Lung (tissue), 12 donors: ENCODE data around the gene DPH1. TPM values are rescaled to one million over a fixed set of nuclear protein-coding genes. Genes with fewer than 3 reads are reported as not detected.
A peak's percentile ranks its signal among the peaks of the same experiment; 100 is the strongest.

Experiments
- ATAC-seq: fragments of 200-7000 bp; cut with Tn5 transposase; one replicate; pipeline ENCODE4 v1.9.1; 2020; ENCODE audit warnings: moderate number of reproducible peaks; ENCODE audit not compliant: insufficient read depth, low FRiP score
- DNase-seq, 3 donors: peaks; one replicate each; pipeline ENCODE4 v3.0.0-alpha.2; 2013 to 2017
- H3K27ac ChIP-seq, 2 donors: one replicate each; pipeline ENCODE4 v1.5.1; 2013; ENCODE audit warnings: mild to moderate bottlenecking in 2 of 2, moderate library complexity in 2 of 2, control low read depth in 1 of 2, inconsistent platforms in 1 of 2, low read depth in 1 of 2, low read length in 1 of 2
- H3K27me3 ChIP-seq, 3 donors: one replicate each; pipeline ENCODE4 v1.5.1; 2013; ENCODE audit warnings: low read length in 2 of 3; ENCODE audit not compliant: control insufficient read depth in 3 of 3, insufficient read depth in 3 of 3
- H3K36me3 ChIP-seq, 4 donors: one replicate each; pipeline ENCODE4 v1.5.1; 2013; ENCODE audit warnings: low read length in 4 of 4, mild to moderate bottlenecking in 1 of 4, moderate library complexity in 1 of 4; ENCODE audit not compliant: control insufficient read depth in 4 of 4, insufficient read depth in 4 of 4
- H3K4me1 ChIP-seq, 5 donors: one replicate each; pipeline ENCODE4 v1.5.1; 2013; ENCODE audit warnings: low read length in 5 of 5, mild to moderate bottlenecking in 2 of 5, moderate library complexity in 1 of 5; ENCODE audit not compliant: control insufficient read depth in 5 of 5, insufficient read depth in 5 of 5
- H3K4me3 ChIP-seq: one replicate; pipeline ENCODE4 v1.5.1; 2013; ENCODE audit warnings: mild to moderate bottlenecking, control low read depth, moderate library complexity
- H3K9ac ChIP-seq, 2 donors: one replicate each; pipeline ENCODE4 v1.5.1; 2013; ENCODE audit warnings: low read length in 2 of 2, control low read depth in 1 of 2; ENCODE audit not compliant: insufficient read depth in 1 of 2
- H3K9me3 ChIP-seq, 4 donors: one replicate each; pipeline ENCODE4 v1.5.1; 2013; ENCODE audit warnings: low read length in 3 of 4, mild to moderate bottlenecking in 1 of 4, moderate library complexity in 1 of 4; ENCODE audit not compliant: control insufficient read depth in 4 of 4, insufficient read depth in 3 of 4
- CTCF ChIP-seq: IDR thresholded peaks from 2 replicates; pipeline ENCODE4 v1.5.1; 2012; ENCODE audit warnings: mild to moderate bottlenecking; ENCODE audit errors: control extremely low read depth, extremely low read depth
- WGBS, 2 donors: extraction: QIAGEN DNeasy Blood & Tissue Kit; methylation state at CpG; one replicate each; pipeline ENCODE4 v1.1.7; 2013; 5-methylcytosine and 5-hydroxymethylcytosine counted together
- polyA plus RNA-seq, 2 donors: library from polyadenylated mRNA; stranded (reverse); fragments of 200-250 nt; gene quantifications; one replicate each; pipeline ENCODE4 v1.2.1, GENCODE V29; 2013
- total RNA-seq, 2 donors: library from RNA; depleted of rRNA in 1 of 2; stranded (reverse); fragments of >200 nt in 1 of 2; gene quantifications; one replicate each; pipeline ENCODE4 v1.2.1, GENCODE V29; 2014 to 2021
- donor health status: control.
- donor health status: control.
- donor health status: Bipolar disorder and iron deficiency.
- donor health status: healthy.
- donor health status: DM: yes; HTN: yes; CAD: no.

DPH1 gene
- total and polyA plus RNA-seq, 4 donors: 21.1 to 37.8 (median 27.2) TPM

DNA sequence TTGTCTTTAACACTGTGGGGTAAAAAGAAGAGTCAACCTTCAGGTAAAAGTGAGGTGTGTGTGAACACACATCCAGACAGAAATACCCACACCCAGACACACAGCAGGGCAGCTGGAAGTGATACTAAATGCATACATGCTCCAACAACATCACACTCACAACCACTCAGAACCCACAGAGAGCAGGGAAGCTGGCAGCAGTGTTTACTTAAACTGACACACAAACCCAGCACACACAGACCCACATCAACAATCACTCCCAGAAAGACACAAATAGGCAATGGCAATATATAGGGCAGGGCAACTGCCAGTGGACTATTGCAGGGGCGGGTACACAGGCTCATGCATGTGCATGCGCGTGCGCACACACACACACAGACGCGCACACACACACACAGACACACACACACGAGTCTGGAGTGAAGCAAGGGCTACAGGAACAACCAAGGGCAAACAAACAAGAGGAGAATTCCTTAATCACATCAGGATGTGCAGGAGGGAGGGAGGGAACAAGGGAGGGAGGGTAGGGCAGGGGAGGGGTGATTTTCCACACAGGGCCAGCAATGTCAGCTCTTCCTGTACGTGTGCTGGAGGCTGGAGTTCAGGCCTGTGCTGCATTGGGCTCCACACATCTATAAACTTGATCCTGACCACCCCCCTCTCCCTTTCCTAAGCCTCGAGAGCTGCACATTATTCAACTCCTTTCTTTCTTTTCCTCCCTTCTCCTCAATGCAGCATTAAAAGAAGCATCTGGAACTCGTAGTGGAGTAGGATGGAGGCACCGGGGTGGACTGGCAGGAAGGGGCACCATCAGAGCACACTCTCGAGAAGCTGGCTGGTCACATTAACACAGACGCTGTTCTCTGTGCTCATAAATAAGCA, 55.1 kb downstream of the DPH1 start:
- Histone ChIP-seq H3K27me3 (no peaks in the 10 kb centered on the region), H3K9me3 (no peaks in the 10 kb centered on the region), H3K4me3 (no peak overlapping the region), H3K36me3 (peaks cover 0 to 12% (median 9%) of the 10 kb centered on the region in 4 donors), H3K27ac (peak overlapping the region; percentile 83 to 90), H3K4me1 (peaks cover 23 to 88% (median 61%) of the 10 kb centered on the region in 5 donors), H3K9ac (peak overlapping the region in 1 of 2 donors; percentile 82)
- ATAC-seq (no peak), DNase-seq (peak; percentile 86 to 95 (median 86))
- TF ChIP-seq CTCF: no peak
- 49 to 61% methylated on average over 13 of the region's 13 CpGs for WGBS, 2 donors

- H3K9ac ChIP-seq: no peak overlapping the region
- WGBS, 2 donors: 41 to 42% methylated on average over 5 of the region's 5 CpGs
- DNase-seq: peak; percentile 84 to 93 (median 92)
Observed at GRCh38 chr17:2085648-2085949, 55.6 kb downstream of the DPH1 start.

GRCh38 chr17:2086306-2086705, 56.4 kb downstream of the DPH1 start:
- peaks cover 23 to 97% (median 69%) of the 10 kb centered on the region in 5 donors for H3K4me1 ChIP-seq
- no peak overlapping the region for H3K4me3 ChIP-seq
- peak overlapping the region in 1 of 2 donors; percentile 51 for H3K27ac ChIP-seq
- no peaks in the 10 kb centered on the region for H3K27me3 ChIP-seq
- 53 to 64% methylated on average over 3 of the region's 3 CpGs for WGBS, 2 donors
- no peak for TF ChIP-seq CTCF
- ATAC-seq: no peak
- no peak for DNase-seq
- no peak overlapping the region for H3K9ac ChIP-seq
- peaks cover 0 to 7% (median 2%) of the 10 kb centered on the region in 4 donors for H3K36me3 ChIP-seq
- no peaks in the 10 kb centered on the region for H3K9me3 ChIP-seq

More at GRCh38 chr17:2085648-2085949, 55.6 kb downstream of the DPH1 start:
- no peak for ATAC-seq
- Histone ChIP-seq H3K36me3 (peaks cover 0 to 12% (median 7%) of the 10 kb centered on the region in 4 donors), H3K27ac (peak overlapping the region; percentile 51 to 90), H3K4me3 (no peak overlapping the region), H3K9me3 (no peaks in the 10 kb centered on the region), H3K4me1 (peaks cover 23 to 94% (median 67%) of the 10 kb centered on the region in 5 donors), H3K27me3 (no peaks in the 10 kb centered on the region)
- TF ChIP-seq CTCF: no peak
